ENCODE measurements around the gene TOX2.

DNA sequence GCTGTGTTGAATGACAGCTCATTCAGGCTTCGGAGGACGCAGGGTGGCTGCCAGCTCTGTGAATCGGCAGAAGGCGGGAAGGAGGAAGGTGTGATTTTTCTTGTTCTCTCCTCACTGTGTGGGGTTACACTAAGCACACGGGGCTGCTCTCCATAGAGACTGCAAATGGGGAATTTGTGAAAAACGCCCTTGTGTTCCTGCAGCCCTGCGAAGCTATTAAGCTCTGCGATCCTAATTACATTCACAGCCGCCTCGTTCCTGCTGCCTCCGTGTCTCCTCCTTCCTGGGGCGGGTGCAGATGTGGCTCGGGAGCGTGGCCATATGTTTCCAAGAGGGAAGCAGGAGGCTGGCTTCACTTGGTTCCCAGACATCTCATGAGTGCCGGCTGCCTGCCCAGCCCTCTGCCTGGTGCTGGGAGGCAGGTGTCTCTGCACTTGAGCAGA is 124.0 kb downstream of the TOX2 start:
- TF ChIP-seq, protein P1, sequence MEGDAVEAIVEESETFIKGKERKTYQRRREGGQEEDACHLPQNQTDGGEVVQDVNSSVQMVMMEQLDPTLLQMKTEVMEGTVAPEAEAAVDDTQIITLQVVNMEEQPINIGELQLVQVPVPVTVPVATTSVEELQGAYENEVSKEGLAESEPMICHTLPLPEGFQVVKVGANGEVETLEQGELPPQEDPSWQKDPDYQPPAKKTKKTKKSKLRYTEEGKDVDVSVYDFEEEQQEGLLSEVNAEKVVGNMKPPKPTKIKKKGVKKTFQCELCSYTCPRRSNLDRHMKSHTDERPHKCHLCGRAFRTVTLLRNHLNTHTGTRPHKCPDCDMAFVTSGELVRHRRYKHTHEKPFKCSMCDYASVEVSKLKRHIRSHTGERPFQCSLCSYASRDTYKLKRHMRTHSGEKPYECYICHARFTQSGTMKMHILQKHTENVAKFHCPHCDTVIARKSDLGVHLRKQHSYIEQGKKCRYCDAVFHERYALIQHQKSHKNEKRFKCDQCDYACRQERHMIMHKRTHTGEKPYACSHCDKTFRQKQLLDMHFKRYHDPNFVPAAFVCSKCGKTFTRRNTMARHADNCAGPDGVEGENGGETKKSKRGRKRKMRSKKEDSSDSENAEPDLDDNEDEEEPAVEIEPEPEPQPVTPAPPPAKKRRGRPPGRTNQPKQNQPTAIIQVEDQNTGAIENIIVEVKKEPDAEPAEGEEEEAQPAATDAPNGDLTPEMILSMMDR (IDR thresholded peaks at IDR 0.05 in 8 of 11, conservative IDR thresholded peaks at IDR 0.05 in 3 of 11) = no peak
- no peak for TF ChIP-seq POLR2A (IDR thresholded peaks at IDR 0.05)
